ENCODE results near the gene PCDH15. TPM values are rescaled to one million over a fixed set of nuclear protein-coding genes. Genes with fewer than 3 reads are reported as not detected.

Gene PCDH15
- total RNA-seq, 1 experiment from 2014 or later, result not detected

DNA sequence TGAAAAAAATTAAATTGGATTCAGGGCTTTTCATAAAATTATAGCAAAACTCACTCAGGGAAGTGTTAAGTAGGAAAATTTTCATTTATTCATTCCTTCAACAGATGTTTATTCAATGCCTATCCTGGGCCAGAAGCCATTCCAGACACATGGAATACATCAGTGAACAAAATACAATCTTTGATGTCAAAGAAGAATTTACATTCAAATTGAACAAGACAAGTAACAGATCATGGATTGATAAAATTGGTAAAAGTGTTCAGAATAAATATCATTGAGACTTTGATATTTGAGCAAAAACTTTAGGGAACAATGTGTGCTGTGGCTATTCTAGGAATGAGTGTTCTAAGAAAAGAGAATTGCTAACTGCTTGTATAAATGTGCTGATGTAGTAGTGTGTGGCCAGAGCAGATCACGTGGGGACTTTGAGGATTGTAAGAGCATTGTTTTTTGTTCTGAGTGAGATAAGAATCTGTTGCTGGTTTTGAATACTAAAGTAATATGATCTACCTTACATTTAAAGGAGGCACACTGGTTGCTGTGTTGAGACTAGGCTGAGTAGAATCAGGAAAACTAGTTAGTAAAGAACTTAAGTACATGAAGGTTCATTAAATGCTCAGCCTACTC, 957.2 kb downstream of the PCDH15 start:
- Histone ChIP-seq H3K4me3 (ENCODE audit: low read depth, low read length, poor library complexity, severe bottlenecking) (no peak overlapping the region), H3K27me3 (replicated peaks; ENCODE audit: insufficient read depth, low read depth, low read length, poor library complexity) (no peaks in the 10 kb centered on the region), H3K9me3 (ENCODE audit: low read depth, low read length, poor library complexity, severe bottlenecking) (peaks cover 4% of the 10 kb centered on the region), H3K36me3 (ENCODE audit: insufficient read depth, low read length, poor library complexity, severe bottlenecking) (no peaks in the 10 kb centered on the region), H3K4me1 (ENCODE audit: insufficient read depth, low read length, poor library complexity, severe bottlenecking) (no peaks in the 10 kb centered on the region), H3K27ac (ENCODE audit: low read depth, low read length, poor library complexity, severe bottlenecking) (no peak overlapping the region)
- CTCF ChIA-PET, result no interaction called here
- TF ChIP-seq EZH2 (IDR thresholded peaks at IDR 0.05; ENCODE audit: borderline replicate concordance, low read depth, low read length, poor library complexity, severe bottlenecking), result no peak
- TF ChIP-seq, protein P1, sequence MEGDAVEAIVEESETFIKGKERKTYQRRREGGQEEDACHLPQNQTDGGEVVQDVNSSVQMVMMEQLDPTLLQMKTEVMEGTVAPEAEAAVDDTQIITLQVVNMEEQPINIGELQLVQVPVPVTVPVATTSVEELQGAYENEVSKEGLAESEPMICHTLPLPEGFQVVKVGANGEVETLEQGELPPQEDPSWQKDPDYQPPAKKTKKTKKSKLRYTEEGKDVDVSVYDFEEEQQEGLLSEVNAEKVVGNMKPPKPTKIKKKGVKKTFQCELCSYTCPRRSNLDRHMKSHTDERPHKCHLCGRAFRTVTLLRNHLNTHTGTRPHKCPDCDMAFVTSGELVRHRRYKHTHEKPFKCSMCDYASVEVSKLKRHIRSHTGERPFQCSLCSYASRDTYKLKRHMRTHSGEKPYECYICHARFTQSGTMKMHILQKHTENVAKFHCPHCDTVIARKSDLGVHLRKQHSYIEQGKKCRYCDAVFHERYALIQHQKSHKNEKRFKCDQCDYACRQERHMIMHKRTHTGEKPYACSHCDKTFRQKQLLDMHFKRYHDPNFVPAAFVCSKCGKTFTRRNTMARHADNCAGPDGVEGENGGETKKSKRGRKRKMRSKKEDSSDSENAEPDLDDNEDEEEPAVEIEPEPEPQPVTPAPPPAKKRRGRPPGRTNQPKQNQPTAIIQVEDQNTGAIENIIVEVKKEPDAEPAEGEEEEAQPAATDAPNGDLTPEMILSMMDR (conservative IDR thresholded peaks at IDR 0.05; ENCODE audit: low read depth, low read length), result no peak
- DNase-seq (ENCODE audit: low spot score), result no peak
- no TSS peak for BruUV-seq (replicated peaks)
- POLR2A ChIA-PET (ENCODE audit: low non-redundant PET), result no interaction called here
- intact Hi-C loops (cut with micrococcal nuclease; ENCODE audit: unreplicated experiment), result no loop called here

DNA sequence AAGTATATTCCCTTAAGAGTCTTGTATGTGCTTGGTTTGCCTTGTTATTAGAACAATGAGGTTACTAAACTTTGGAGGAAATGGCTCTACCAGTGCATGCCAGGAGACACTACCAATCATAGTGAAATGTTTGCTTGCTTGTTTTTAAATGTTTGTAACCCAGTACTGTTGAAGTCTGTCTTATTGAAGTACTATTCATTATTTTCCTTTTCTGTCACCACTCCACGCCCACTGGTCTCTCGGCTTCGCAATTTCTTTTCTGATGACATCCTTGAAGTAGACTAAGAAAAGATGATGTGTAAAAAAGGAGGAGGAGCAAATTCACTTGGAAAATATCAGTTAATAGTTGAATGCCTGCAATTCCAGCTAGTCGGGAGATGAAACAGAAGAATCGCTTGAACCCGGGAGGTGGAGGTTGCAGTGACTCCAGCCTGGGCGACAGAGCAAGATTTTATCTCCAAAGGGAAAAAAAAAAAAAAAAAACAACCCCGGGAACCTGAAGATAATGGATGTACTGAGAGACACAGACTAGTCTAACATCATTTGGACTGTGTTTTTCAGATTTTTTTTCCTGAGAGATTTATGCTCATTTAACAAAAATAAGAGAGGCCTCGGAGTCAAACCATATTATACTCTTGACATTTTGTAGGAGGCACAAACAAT, 959.4 kb downstream of the PCDH15 start:
- Histone ChIP-seq H3K27ac (ENCODE audit: low read depth, low read length, poor library complexity, severe bottlenecking) (no peak overlapping the region), H3K9me3 (ENCODE audit: low read depth, low read length, poor library complexity, severe bottlenecking) (peaks cover 4% of the 10 kb centered on the region), H3K4me1 (ENCODE audit: insufficient read depth, low read length, poor library complexity, severe bottlenecking) (no peaks in the 10 kb centered on the region), H3K27me3 (replicated peaks; ENCODE audit: insufficient read depth, low read depth, low read length, poor library complexity) (no peaks in the 10 kb centered on the region), H3K4me3 (ENCODE audit: low read depth, low read length, poor library complexity, severe bottlenecking) (no peak overlapping the region), H3K36me3 (ENCODE audit: insufficient read depth, low read length, poor library complexity, severe bottlenecking) (no peaks in the 10 kb centered on the region)
- CTCF ChIA-PET, result no interaction called here
- intact Hi-C loops (cut with micrococcal nuclease; ENCODE audit: unreplicated experiment), result no loop called here
- DNase-seq (ENCODE audit: low spot score), result no peak
- POLR2A ChIA-PET (ENCODE audit: low non-redundant PET), result no interaction called here
- TF ChIP-seq, protein P1 (conservative IDR thresholded peaks at IDR 0.05; ENCODE audit: low read depth, low read length), result no peak
- no peak for TF ChIP-seq EZH2 (IDR thresholded peaks at IDR 0.05; ENCODE audit: borderline replicate concordance, low read depth, low read length, poor library complexity, severe bottlenecking)
- no TSS peak for BruUV-seq (replicated peaks)

DNA sequence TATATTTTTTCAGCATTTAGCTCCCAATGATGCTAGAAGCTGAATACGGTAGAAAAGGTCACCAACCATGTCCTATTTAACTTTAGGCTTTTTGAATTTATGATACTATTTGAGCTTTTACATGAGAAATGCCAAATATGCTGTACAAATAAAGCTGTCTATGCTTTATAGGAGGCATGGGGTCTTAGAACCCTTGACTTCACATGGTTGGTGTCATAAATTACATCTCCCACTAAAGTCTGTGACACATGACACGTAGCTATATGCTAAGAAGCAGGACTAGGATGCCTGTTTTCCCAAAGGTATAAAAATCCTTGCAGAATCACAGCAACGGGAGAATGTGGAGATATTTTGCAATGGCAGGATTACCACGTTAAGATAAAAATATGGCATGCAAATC, 960.4 kb downstream of the PCDH15 start:
- intact Hi-C loops (cut with micrococcal nuclease; ENCODE audit: unreplicated experiment), result no loop called here
- Histone ChIP-seq H3K27ac (ENCODE audit: low read depth, low read length, poor library complexity, severe bottlenecking) (no peak overlapping the region), H3K36me3 (ENCODE audit: insufficient read depth, low read length, poor library complexity, severe bottlenecking) (no peaks in the 10 kb centered on the region), H3K4me1 (ENCODE audit: insufficient read depth, low read length, poor library complexity, severe bottlenecking) (no peaks in the 10 kb centered on the region), H3K27me3 (replicated peaks; ENCODE audit: insufficient read depth, low read depth, low read length, poor library complexity) (no peaks in the 10 kb centered on the region), H3K4me3 (ENCODE audit: low read depth, low read length, poor library complexity, severe bottlenecking) (no peak overlapping the region), H3K9me3 (ENCODE audit: low read depth, low read length, poor library complexity, severe bottlenecking) (peaks cover 4% of the 10 kb centered on the region)
- CTCF ChIA-PET, result no interaction called here
- TF ChIP-seq, protein P1 (conservative IDR thresholded peaks at IDR 0.05; ENCODE audit: low read depth, low read length), result no peak
- no peak for TF ChIP-seq EZH2 (IDR thresholded peaks at IDR 0.05; ENCODE audit: borderline replicate concordance, low read depth, low read length, poor library complexity, severe bottlenecking)
- no peak for DNase-seq (ENCODE audit: low spot score)
- POLR2A ChIA-PET (ENCODE audit: low non-redundant PET), result no interaction called here
- BruUV-seq (replicated peaks), result no TSS peak

Data from A673 (cell line).